Thyroid gland (tissue), 4 donors: ENCODE measurements around the gene PHKG1. TPM values are rescaled to one million over a fixed set of nuclear protein-coding genes. Genes with fewer than 3 reads are reported as not detected.
"Not testable (repeated sequence)": the region's sequence is repeated elsewhere in the genome, so short reads cannot be mapped to it uniquely, and the experiment has no call there.

Source experiments
- DNase-seq, 2 donors: peaks; one replicate each; pipeline ENCODE4 v3.0.0-alpha.2; 2019
- H3K27ac ChIP-seq, 3 donors: fragments of 200-600 bp; sonication (generic); 1 replicate in 2 of 3; 2 replicates in 1 of 3; pipeline ENCODE4 v1.5.1; 2016 to 2019; ENCODE audit warnings: mild to moderate bottlenecking in 1 of 3, moderate library complexity in 1 of 3
- H3K27me3 ChIP-seq: fragments of 200-600 bp; sonication (generic); one replicate; pipeline ENCODE4 v1.5.1; 2019
- H3K36me3 ChIP-seq, 2 donors: fragments of 200-600 bp; sonication (generic); one replicate each; pipeline ENCODE4 v1.5.1; 2016 to 2019
- H3K4me1 ChIP-seq, 2 donors: fragments of 200-600 bp; sonication (generic); one replicate each; pipeline ENCODE4 v1.5.1; 2017 to 2019
- H3K4me3 ChIP-seq, 3 donors: fragments of 200-600 bp; sonication (generic); replicated peaks in 1 of 3; 1 replicate in 2 of 3; 2 replicates in 1 of 3; pipeline ENCODE4 v1.5.1; 2016; ENCODE audit warnings: mild to moderate bottlenecking in 1 of 3
- H3K9me3 ChIP-seq: fragments of 200-600 bp; sonication (generic); one replicate; pipeline ENCODE4 v1.5.1; 2017
- POLR2A ChIP-seq, 2 donors: fragments of 450-650 bp; IDR thresholded peaks; one replicate each; pipeline ENCODE4 v1.6.1; 2017; ENCODE audit warnings: antibody characterized with exemption in 2 of 2, mild to moderate bottlenecking in 2 of 2, moderate library complexity in 1 of 2
- WGBS, 2 donors: methylation state at CpG; one replicate each; pipeline ENCODE4 v1.1.5; 2017; 5-methylcytosine and 5-hydroxymethylcytosine counted together
- intact Hi-C: fragments of 100-400 bp; cut with DNase I; formaldehyde crosslinking; loops from one replicate; pipeline ENCODE4 v1.15.1; 2023
- total RNA-seq, 4 donors: library from RNA; depleted of rRNA; stranded (reverse); fragments of >200 nt; gene quantifications; one replicate each; pipeline ENCODE4 v1.2.3, GENCODE V29; 2016
- TF ChIP-seq, protein P1 (sequence below), 6 experiments: fragments of 200-600 bp in 3 of 6; fragments of 450-650 bp in 3 of 6; sonication (generic) in 3 of 6; IDR thresholded peaks; one replicate each; pipeline ENCODE4 v1.5.1; 2016 to 2019; ENCODE audit warnings: antibody characterized with exemption in 6 of 6, mild to moderate bottlenecking in 2 of 6, inconsistent platforms in 1 of 6, moderate library complexity in 1 of 6

PHKG1 gene
- total RNA-seq, 4 donors from 2014 or later = 0.78 to 3.5 (median 1.8) TPM

DNA sequence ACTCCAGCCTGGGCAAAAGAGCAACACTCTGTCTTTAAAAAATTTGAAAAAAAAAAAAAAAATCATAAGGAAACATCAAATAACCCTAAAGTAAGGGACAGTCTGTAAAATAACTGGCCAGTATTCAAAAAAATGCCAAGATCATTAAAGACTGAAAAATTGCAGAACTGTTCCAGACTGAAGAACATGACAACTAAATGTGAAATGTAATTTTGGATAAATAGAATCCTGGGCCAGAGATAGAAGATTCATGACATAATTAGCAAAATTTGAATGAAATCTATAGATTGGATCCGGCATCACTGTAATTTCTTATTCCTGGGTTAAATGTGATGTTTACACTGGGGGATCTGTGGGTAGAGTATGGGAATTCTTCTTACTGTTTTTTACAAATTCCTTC is 44.5 kb downstream of the PHKG1 start:
- no peak for DNase-seq
- Histone ChIP-seq H3K9me3 (no peaks in the 10 kb centered on the region), H3K27ac (no peak overlapping the region), H3K4me3 (no peak overlapping the region), H3K27me3 (no peaks in the 10 kb centered on the region), H3K36me3 (no peaks in the 10 kb centered on the region), H3K4me1 (peaks cover 21 to 34% of the 10 kb centered on the region in 2 donors)
- WGBS, 2 donors = 86 to 92% methylated on average over 1 of the region's 1 CpG
- TF ChIP-seq, protein P1, sequence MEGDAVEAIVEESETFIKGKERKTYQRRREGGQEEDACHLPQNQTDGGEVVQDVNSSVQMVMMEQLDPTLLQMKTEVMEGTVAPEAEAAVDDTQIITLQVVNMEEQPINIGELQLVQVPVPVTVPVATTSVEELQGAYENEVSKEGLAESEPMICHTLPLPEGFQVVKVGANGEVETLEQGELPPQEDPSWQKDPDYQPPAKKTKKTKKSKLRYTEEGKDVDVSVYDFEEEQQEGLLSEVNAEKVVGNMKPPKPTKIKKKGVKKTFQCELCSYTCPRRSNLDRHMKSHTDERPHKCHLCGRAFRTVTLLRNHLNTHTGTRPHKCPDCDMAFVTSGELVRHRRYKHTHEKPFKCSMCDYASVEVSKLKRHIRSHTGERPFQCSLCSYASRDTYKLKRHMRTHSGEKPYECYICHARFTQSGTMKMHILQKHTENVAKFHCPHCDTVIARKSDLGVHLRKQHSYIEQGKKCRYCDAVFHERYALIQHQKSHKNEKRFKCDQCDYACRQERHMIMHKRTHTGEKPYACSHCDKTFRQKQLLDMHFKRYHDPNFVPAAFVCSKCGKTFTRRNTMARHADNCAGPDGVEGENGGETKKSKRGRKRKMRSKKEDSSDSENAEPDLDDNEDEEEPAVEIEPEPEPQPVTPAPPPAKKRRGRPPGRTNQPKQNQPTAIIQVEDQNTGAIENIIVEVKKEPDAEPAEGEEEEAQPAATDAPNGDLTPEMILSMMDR (IDR thresholded peaks at IDR 0.05) = no peak
- no peak for TF ChIP-seq POLR2A (IDR thresholded peaks at IDR 0.05)
- intact Hi-C loops = no loop called here

GRCh38 chr7:56047446-56048116 is 45.2 kb downstream of the PHKG1 start:
- whole genome bisulfite sequencing, 2 donors = 81% methylated on average over 9 to 11 of the region's 11 CpGs
- DNase-seq, intact Hi-C loops, H3K36me3 ChIP-seq, H3K4me3 ChIP-seq, H3K9me3 ChIP-seq, H3K27me3 ChIP-seq: not testable (repeated sequence)
- Histone ChIP-seq H3K27ac (peak overlapping the region; percentile 32 to 61 (median 60)), H3K4me1 (peaks cover 21 to 28% of the 10 kb centered on the region in 2 donors)

GRCh38 chr7:56046721-56047445 is 45.9 kb downstream of the PHKG1 start:
- no peak overlapping the region for H3K4me3 ChIP-seq
- intact Hi-C loops = no loop called here

GRCh38 chr7:56045758-56046157 is 47.0 kb downstream of the PHKG1 start:
- DNase-seq, intact Hi-C loops, H3K36me3 ChIP-seq, H3K27me3 ChIP-seq, H3K4me3 ChIP-seq, H3K9me3 ChIP-seq, H3K27ac ChIP-seq: not testable (repeated sequence)
- peaks cover 15 to 22% of the 10 kb centered on the region in 2 donors for H3K4me1 ChIP-seq
- WGBS, 2 donors = 92 to 98% methylated on average over 2 of the region's 2 CpGs

More at GRCh38 chr7:56046721-56047445, 45.9 kb downstream of the PHKG1 start:
- Histone ChIP-seq H3K36me3 (no peaks in the 10 kb centered on the region), H3K4me1 (peaks cover 16 to 23% of the 10 kb centered on the region in 2 donors), H3K27ac (peak overlapping the region; percentile 60 to 65 (median 61)), H3K9me3 (no peaks in the 10 kb centered on the region), H3K27me3 (no peaks in the 10 kb centered on the region)
- DNase-seq = peak; percentile 42 to 51
- TF ChIP-seq, protein P1 (IDR thresholded peaks at IDR 0.05) = no peak
- no peak for TF ChIP-seq POLR2A (IDR thresholded peaks at IDR 0.05)
- WGBS, 2 donors = 29 to 49% methylated on average over 5 of the region's 5 CpGs

- 99% methylated on average over 3 of the region's 3 CpGs for WGBS, 2 donors
These were observed 52.0 kb downstream of the PHKG1 start for GRCh38 chr7:56040730-56041129.

More at GRCh38 chr7:56040730-56041129, 52.0 kb downstream of the PHKG1 start:
- intact Hi-C loops = no loop called here
- no peak for DNase-seq
- Histone ChIP-seq H3K27me3 (no peaks in the 10 kb centered on the region), H3K27ac (no peak overlapping the region), H3K4me1 (no peaks in the 10 kb centered on the region), H3K36me3 (no peaks in the 10 kb centered on the region), H3K9me3 (no peaks in the 10 kb centered on the region), H3K4me3 (no peak overlapping the region)
- no peak for TF ChIP-seq POLR2A (IDR thresholded peaks at IDR 0.05)
- TF ChIP-seq, protein P1 (IDR thresholded peaks at IDR 0.05) = no peak
